ENCODE results near the gene MLC1.
A peak's percentile ranks its signal among the peaks of the same experiment; 100 is the strongest.

The MLC1 gene

DNA sequence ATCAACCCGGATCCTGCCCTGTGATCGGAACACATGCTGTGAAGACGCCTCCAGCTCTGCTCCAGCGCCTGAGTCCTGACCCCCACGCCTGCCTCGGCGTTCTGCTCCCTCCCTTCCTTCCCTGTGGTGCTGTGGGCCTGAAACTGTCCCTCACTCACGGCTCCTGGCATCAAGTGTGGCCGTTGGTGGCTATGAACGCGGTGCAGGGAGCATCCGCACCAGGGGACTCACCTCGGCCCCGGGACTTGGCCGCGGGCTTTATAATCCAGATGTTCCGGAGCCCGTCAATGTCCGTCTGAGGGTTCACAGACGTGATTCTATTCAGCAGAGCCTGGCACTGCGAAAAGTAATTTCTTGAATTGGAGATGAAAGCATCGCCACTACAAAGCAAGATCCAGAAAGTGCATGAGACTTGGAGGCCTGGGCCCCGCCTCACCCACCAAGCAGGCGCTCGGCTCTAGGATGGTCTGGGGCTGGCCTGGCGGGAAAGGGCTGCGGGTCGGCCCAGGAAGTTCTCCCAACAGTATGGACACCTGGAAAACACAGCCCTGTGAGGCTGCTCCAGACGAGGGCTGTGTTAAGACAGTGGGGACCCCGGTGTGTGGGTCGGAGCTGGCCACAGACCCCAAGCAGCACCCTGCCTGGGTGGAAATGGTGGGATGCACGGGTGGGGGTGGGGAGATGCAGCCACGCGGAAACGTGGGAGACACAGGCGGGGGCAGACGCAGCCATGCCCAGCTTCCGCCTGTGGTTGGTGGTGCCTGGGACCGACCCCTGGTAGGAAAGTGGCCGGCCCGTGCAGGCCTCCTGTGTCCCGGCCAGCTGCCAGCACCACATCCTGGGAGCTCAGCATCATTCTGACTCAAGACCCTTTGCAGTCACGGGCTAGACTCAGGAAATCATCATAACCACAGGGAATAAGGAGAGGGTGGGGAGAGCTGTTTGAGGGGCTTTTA lies 50.8 kb downstream of the MLC1 start:
- DNase-seq: no peak

- no peak for DNase-seq
Observed at GRCh38 chr22:50032941-50033601, 52.2 kb downstream of the MLC1 start.

DNA sequence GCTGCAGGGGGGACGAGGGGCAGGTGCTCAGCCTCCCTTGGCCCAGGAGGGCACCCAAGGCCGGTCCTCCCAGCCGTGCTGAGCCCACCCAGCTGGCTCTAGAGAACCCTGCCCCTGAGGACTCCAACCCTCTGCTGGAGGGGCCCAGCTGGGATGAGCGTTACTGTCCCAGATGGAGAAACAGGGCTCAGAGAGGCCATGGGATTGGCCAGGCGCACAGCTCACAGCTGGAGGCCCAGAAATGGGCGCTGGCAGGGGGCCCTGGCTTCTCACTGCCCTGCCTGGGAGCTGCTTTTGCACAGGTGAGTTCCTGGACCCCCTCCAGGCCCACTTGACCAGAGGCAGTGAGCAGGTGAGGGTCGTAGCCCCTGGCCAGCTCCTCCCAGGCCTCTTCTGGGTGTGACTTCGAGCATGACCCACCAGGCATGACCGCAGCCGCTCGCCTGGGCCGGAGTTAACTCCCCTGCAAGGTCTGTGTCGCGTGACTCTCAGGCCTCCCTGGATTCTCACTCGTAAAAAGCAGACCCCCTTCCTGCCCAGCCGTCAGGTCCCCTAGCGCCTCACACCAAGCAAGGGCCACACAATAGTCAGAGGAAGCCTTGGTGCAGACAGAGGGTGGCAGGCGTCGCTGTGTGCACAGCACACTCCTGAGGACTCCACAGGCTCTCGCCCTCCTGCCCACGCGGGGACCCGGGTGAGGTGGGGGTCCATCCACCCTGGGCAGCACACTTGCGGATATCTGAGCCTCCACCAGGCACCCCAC lies 52.9 kb downstream of the MLC1 start:
- no peak for DNase-seq

GRCh38 chr22:50031189-50032091 lies 53.8 kb downstream of the MLC1 start:
- DNase-seq: no peak

GRCh38 chr22:50030297-50031188 lies 54.7 kb downstream of the MLC1 start:
- peak; percentile 65 for DNase-seq

- peak; percentile 6 for DNase-seq
Observed at GRCh38 chr22:50027639-50028537, 57.3 kb downstream of the MLC1 start.

- DNase-seq: no peak
Observed at GRCh38 chr22:50025993-50026392, 59.2 kb downstream of the MLC1 start.

DNA sequence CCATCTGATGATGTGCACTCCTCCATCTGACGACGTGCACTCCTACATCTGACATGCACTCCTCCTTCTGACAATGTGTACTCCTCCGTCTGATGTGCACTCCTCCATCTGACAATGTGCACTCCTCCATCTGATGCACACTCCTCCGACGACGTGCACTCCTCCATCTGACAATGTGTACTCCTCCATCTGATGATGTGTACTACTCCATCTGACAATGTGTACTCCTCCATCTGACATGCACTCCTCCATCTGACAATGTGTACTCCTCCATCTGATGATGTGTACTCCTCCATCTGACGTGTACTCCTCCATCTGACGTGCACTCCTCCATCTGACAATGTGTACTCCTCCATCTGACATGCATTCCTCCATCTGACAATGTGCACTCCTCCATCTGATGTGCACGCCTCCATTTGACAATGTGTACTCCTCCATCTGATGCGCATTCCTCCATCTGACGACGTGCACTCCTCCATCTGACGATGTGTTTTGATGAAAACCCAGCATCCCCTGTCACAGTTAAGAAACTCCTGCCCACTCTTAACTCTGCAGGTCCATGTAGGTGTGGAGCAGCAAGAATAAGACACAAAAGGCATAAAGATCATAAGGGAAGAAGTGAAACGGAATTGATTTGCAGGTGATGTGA lies 62.9 kb downstream of the MLC1 start:
- DNase-seq: no peak

GRCh38 chr22:50020606-50021005 lies 64.6 kb downstream of the MLC1 start:
- DNase-seq: no peak

GRCh38 chr22:50019316-50019715 lies 65.9 kb downstream of the MLC1 start:
- DNase-seq: no peak

DNA sequence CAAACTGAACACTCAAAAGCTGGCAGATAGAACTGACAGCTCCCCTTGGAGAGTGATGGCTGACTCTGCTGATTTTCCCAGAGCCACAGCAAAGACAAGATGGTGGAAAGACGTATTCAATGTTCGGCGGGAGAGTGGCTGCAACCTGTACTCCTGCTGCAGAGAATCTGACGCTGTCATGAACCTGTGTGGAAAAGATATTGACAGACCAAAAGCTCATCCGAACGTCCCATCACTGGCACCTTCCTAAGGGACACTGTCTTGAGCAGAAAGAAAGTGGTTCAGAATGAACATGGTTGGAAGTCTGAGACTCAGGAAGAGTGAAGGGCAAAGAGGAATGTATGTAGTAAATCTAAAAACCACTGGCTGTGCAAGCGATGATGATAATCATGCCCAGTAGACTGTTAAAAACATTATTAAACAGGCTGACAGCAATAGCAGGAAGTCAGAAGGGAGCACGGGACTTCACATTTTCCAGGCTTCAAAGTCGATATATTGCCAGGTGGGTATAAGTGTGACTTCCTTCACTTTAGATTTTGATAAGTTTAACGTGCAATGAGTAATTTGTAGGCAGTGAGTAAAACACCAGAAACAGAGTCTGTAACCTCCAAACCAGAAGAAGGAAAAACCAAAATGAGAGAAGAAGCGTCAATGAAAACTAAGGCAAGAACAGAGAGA lies 66.5 kb downstream of the MLC1 start:
- DNase-seq: no peak

GRCh38 chr22:50017701-50018224 lies 67.5 kb downstream of the MLC1 start:
- no peak for DNase-seq

DNA sequence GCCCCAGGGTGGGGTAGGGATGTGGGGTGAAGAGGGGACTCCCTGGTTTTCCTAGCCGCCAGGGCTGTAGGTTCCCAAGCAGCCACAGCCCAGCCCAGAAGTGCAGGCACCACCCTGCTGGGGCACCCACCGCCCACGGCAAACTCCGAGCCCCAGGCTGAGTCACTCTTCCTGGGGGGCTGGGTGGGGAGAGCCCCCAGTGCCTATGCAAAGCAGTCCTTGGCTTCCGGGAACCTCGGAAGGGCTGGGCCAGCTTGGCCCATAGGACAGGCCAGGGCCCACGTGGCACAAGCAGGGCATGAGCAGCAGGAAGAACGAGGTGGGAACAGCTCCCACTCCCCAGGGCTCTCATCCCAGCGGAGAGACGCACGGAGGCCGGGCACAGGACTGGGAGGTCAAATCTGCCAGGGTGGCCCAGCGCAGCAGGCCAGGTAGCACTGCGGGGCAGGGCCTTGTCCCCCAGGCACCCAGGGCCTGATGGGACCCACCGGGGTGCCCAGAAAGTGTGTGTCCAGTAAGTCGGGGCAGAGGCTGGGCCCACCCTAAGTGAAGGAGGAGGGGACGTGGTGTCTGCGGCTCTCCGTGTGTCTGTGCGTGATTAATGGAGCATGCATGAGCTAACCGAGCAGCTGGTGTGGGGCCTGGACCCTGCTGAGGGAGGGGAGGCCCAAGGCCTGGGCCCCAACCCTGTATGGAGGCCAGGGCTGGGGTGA lies 68.1 kb downstream of the MLC1 start:
- DNase-seq: no peak

DNA sequence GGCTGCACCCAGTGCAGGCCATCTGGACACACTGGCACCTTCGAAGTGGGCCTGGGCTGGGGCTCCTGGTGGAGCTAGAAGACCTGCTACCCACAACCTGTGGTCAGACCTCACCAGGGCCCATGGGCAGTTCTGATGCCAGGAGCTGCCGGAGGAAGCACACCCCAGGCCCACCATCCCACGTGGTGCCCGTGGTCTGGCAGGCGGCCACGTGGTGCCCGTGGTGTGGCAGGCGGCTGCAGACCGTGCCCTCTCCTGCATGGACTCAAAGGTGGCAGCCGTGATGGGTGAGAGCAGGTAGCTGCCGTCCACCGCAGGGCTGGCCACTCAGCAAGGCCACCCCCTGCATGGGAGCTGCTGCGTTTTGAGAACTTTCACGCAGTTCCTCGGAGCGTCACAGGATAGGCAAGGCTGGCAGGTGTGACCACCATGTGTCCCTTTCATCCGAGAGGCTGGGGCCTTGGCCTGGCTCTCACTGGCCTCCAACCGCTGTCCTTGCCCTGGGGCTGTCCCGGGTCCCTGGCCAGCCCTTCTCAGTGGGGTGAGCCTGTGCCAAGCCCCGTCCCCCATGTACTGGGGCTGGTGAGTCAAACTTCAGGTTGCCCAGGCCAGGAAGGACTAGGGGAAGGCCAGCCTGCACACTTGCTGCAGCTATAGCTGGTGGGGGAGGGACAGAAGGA lies 68.8 kb downstream of the MLC1 start:
- no peak for DNase-seq

- DNase-seq: no peak
Observed at GRCh38 chr22:50015451-50016307, 69.5 kb downstream of the MLC1 start.

GRCh38 chr22:50014655-50015401 lies 70.4 kb downstream of the MLC1 start:
- DNase-seq: no peak
